Lower leg skin (tissue), 3 donors: Measurements from ENCODE around the gene ATF7IP.

ENCODE experiments used
- CTCF ChIP-seq, 3 donors: fragments of 450-650 bp; IDR thresholded peaks; one replicate each; pipeline ENCODE4 v1.5.1; 2016; ENCODE audit warnings: antibody characterized with exemption in 3 of 3, mild to moderate bottlenecking in 3 of 3, moderate library complexity in 2 of 3
- POLR2A ChIP-seq, 2 donors: fragments of 450-650 bp; IDR thresholded peaks; one replicate each; pipeline ENCODE4 v1.6.1; 2016 to 2017; ENCODE audit warnings: antibody characterized with exemption in 2 of 2, mild to moderate bottlenecking in 1 of 2, moderate library complexity in 1 of 2

- TF ChIP-seq CTCF (IDR thresholded peaks at IDR 0.05) (no peak), POLR2A (IDR thresholded peaks at IDR 0.05) (no peak)
Observed at GRCh38 chr12:14479004-14479403, 113.5 kb downstream of the ATF7IP start.
